Retinal pigment epithelial cell (primary cell): Measurements from ENCODE around the gene CAMKMT.

ENCODE experiments used
- DNase-seq: peaks from one replicate; pipeline ENCODE4 v3.0.0-alpha.2; 2010; ENCODE audit warnings: low read depth
- H3K4me3 ChIP-seq: 2 replicates; pipeline ENCODE4 v1.5.1; 2011; ENCODE audit warnings: mild to moderate bottlenecking, low read length, control low read depth, moderate library complexity
- TF ChIP-seq, protein P1 (sequence below): conservative IDR thresholded peaks from 2 replicates; pipeline ENCODE4 v1.5.1; 2011; ENCODE audit warnings: low read depth, low read length, control low read depth, inconsistent platforms

The CAMKMT gene

DNA sequence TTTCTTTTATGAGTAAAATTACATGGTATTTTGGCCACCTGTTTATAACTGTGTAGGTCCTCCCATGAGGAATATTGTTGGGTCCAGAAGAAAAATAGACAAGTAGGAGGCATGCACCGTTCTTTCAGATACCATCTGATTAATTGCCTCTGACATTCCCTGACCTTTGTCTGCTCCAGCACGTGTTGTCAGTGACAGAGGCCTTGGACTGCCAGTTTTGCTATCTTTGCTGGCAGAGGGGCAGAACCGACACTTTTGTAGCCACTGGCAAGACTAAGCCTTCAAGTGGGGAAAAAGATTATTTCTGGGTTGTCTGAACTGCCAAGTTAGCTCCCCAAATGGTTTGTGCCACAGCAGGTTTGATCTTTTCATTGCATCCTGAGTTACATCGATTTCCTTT lies 276.9 kb downstream of the CAMKMT start:
- DNase-seq: no peak
- no peak overlapping the region for H3K4me3 ChIP-seq
- TF ChIP-seq, protein P1, sequence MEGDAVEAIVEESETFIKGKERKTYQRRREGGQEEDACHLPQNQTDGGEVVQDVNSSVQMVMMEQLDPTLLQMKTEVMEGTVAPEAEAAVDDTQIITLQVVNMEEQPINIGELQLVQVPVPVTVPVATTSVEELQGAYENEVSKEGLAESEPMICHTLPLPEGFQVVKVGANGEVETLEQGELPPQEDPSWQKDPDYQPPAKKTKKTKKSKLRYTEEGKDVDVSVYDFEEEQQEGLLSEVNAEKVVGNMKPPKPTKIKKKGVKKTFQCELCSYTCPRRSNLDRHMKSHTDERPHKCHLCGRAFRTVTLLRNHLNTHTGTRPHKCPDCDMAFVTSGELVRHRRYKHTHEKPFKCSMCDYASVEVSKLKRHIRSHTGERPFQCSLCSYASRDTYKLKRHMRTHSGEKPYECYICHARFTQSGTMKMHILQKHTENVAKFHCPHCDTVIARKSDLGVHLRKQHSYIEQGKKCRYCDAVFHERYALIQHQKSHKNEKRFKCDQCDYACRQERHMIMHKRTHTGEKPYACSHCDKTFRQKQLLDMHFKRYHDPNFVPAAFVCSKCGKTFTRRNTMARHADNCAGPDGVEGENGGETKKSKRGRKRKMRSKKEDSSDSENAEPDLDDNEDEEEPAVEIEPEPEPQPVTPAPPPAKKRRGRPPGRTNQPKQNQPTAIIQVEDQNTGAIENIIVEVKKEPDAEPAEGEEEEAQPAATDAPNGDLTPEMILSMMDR: no peak

DNA sequence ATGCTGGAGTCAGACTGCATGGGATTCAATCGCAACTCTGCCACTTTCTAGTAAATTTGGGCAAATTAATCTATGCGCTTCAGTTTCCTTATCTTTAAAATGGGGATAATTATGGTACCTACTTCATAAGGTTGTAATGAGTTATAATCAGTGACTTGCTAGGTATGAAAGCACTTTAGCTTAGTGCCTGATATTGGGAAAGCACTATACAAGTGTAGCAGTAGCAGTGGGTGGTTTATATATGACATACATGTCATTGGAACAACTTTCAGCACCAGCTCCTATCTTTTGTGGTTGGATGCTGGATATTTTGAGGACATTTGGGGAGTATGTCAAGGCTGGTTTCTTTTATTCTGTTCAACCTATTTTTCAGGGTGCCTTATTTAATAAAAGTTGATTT lies 277.7 kb downstream of the CAMKMT start:
- no peak for DNase-seq
- TF ChIP-seq, protein P1: no peak

DNA sequence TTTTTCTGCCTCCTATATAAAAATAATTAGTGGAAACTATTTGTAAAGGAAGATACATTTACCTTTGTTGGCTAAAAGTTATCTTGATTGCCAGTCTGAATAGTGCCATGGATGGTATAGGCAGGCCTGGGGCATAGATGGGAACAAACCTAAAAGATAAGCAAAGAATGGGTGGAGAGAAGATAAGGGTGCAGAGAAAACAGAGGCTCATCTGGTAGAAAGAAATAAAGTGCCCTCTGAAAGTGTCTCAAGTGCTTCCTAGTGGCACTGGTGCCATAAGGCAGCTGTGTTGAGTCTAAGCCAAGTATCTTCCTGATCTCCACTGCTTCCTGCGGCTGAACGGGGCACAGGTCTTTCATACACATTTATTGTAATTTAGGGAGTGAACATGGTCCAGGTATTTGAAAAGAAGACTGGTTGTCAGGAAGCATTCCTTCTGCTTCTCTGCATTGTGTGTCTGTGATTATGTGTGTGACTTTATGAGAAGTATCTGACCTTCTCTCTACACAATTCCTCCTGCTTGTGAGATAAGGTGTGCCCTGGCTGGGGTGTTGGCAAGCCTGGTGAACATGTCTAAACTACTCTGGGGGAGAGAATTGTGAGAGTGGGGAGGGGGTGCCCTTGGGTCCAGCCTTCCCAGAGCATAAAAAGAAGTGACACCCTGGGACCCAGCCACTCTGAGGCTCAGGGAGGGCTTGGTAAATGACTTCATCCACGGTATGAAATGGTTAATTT lies 280.5 kb downstream of the CAMKMT start:
- TF ChIP-seq, protein P1: no peak

More for the DNA sequence above, 277.7 kb downstream of the CAMKMT start:
- H3K4me3 ChIP-seq: no peak overlapping the region

DNA sequence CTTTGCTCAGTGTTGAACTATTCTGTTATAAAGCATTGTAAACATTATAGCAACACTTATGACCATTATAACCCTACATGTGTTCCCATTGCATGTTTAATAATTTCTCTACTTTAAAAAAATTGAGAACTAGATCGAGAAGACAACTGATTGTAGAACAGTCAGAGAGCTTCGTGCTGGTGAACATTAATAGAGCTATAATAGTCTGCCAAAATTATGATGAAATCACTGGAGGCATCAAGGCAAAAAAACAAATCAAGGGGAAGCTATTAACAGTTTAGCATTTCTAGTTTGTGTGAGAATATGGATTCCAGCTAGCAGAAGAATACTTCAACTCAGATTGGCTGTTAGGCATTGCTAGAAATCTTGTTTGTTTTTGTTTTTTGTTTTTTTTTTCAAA lies 284.2 kb downstream of the CAMKMT start:
- DNase-seq: no peak
- H3K4me3 ChIP-seq: no peak overlapping the region
- TF ChIP-seq, protein P1: no peak

More for the DNA sequence above, 280.5 kb downstream of the CAMKMT start:
- DNase-seq: no peak
- H3K4me3 ChIP-seq: no peak overlapping the region

DNA sequence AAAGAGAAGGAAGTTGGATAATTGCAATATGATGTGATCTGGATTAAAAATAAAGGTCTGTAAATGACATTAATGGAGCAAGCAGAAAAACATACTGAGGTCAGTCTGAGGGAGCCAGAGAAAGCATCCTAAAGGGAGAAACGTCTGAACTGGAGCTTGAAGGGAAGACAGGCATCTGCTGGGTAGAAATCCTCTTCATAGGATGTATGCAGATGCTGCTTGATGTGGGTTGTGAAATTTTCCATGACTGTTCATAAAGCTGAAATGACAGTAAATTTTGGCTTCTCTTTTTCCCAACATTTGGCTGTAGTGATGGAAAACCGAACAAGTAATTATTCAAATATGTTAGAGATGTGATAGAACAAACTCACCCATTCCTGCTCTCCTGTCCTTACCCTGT lies 287.6 kb downstream of the CAMKMT start:
- DNase-seq: no peak
- H3K4me3 ChIP-seq: no peak overlapping the region
- TF ChIP-seq, protein P1: no peak

DNA sequence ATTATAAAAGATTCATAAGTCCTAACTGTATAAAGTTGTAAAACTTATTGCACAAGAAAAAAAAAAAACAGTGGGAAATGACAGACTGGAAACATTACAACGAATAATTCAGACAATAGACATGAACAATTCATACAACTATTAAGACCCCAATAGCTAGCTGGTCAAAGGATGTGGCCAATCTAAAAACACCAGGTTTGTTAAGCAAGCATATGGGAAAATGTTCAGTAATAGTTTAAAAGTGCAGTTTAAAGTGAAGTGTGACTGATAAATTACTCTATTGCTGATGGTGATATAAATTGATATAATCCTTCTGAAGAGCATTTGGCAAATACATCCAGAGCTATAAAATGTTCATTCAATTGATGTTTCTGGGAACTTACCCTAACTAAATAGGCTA lies 289.0 kb downstream of the CAMKMT start:
- TF ChIP-seq, protein P1: no peak
- no peak for DNase-seq
- no peak overlapping the region for H3K4me3 ChIP-seq

DNA sequence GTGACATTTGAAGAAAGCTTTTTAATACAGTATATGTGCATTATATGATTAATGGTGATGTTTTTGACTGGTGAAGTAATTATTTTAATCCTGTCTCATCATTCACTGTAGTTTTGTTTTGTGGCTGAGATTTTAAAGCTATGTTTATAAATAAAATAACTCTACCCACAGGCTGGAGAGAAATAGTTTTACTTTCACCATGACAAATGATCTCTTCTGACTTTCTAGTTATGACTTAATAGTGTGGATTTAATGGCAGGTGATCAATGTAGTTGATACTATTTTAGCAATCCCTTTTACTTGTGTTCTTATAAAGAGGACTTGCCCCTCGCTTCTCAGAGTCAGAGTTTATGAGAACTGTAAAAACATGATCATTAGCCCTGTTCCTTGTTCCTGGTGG lies 290.2 kb downstream of the CAMKMT start:
- no peak for DNase-seq
- H3K4me3 ChIP-seq: no peak overlapping the region

More for the DNA sequence above, 290.2 kb downstream of the CAMKMT start:
- TF ChIP-seq, protein P1: no peak
